ENCODE data around the gene PWWP2A.

PWWP2A gene

DNA sequence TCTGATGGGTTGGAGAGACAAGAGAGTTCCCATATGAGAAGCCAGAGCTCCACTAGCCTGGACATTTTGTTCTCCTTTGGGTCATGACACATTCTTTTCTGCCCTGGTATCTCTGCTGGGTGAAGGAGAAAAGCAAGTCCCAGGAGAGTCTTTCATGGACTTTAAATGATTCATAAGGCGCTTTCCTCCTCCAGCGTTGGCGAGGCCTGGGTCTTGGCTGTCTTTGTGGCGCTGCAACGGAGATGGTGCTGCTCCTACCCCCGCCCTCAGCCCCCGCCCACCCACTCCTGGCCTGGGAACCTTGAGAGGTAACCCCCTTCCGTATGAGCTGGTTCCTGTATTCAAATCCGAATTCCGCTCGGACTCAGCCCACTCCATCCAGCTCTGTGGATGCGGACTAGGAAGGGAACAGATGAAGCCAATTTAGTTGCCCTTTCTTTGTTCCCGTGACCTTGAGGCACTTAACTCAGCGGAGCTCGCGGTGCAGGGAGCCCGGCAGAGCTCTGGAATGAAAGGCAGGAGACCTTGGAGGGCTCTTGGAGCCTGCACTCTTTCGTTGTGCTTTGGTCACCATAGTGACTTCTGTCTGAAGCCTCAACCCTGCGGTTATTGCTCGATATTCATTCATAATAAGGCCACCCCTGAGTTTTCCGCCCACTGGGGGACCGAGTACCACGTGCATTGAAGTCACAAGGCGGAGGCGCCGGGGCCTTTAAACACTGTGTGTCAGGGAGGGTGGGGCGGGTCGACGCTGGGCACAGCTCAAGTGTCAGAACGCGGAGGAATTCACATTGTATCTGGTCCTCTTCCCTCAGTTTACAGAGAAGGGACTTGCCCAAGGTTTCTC is 14.0 kb upstream of the PWWP2A start:
- DNase-seq = peak; percentile 42

DNA sequence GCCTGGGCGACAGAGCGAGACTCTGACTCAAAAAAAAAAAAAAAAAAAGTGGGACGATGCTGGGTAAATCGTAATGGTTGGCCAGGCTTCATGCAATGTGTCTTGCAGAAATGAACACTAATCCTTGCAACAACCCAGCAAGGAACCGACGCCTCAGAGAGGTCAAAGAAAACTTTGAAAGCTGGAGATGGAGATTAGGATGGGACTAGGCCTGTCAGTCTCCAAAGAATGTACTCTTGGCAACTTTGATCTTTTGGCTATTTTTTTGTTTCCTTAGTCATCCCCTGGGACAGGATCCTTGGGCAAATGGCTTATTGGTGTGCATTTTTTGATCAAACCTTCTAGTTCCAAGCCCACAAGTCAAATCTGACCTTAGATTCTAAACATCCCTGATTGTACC is 10.6 kb upstream of the PWWP2A start:
- DNase-seq = no peak

DNA sequence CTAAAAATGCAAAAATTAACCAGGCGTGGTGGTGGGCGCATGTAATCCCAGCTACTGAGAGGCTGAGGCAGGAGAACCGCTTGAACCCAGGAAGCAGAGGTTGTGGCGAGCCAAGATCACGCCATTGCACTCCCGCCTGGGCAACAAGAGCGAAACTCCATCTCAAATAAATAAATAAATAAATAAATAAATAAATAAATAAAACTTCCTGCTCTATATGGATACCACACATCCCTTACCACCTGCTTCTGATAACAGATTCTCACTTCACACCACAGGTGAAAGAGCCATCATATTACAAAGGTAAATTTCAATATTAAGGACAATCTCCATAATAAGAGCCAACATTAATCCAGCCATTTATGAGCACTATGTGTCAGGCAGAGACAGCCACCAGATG is 9.4 kb upstream of the PWWP2A start:
- DNase-seq = no peak

DNA sequence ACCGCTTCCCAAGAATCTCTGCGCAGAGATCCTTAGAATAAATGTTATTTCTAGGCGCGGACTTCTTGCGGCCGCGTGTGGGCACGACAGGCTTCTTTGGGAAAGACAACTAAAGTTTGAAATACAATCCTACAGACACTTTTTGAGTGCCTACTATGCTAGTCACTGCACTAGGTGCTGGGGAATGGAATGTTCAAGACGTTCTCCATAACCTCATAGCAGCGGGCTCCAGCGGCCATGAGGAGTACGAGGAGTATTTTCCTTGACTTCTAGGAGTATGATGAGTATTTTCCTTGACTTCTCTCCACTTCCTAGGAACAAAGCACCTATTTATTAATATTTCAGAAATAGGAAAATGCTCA is 636 bp upstream of the PWWP2A start:
- no peak for DNase-seq

DNA sequence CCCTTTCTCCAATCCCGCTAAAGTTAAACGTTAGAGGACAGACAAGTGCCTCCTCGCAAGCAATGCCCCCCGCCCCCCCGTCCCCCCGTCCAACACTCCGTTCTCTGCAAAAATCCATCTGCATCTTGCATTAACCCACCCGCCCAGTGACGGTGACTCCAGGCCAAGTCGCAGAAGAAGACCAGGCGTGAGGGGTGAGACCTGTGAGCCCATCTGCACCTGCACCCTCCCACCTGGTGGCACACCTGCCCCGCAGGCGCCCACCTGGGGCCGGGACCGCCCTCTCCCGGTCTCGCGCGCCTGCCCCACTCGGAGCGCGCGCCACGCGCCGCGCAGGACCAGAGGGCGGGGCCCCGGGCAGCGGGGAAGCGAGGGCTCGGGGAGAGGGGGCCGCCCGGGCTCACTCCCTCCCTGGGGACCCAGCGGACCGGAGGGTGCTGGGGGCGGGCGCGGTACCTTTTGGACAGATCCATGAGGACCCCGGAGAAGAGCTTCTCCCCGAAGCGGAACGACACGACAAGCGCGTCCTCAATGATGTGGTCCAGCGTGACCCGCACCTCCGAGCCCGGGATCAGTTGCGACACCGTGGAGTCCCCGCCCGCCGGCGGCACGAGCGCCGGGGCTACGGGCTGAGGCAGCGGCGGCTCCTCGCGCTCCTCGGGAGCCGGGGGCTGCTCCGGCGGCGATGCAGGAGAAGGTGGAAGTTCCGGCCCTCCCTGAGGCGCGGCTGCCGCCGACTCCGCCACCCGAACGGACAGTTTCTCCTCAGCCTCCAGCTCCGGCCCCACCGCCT is 705 bp downstream of the PWWP2A start:
- DNase-seq = peak; percentile 69

DNA sequence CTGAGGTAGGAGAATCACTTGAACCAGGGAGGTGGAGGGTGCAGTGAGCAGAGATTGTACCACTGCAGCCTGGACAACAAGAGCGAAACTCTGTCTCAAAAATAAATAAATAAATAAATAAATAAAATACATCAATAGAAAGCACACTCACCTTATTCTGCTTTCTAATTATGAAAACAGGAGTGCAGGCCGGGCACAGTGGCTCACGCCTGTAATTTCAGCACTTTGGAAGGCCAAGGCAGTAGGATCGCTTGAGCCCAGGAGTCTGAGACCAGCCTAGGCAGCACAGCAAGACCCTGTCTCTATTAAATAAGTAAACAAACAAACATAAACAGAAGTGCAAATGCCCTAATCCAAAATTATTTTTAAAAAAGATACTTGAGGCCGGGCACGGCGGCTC is 2.3 kb downstream of the PWWP2A start:
- no peak for DNase-seq

DNA sequence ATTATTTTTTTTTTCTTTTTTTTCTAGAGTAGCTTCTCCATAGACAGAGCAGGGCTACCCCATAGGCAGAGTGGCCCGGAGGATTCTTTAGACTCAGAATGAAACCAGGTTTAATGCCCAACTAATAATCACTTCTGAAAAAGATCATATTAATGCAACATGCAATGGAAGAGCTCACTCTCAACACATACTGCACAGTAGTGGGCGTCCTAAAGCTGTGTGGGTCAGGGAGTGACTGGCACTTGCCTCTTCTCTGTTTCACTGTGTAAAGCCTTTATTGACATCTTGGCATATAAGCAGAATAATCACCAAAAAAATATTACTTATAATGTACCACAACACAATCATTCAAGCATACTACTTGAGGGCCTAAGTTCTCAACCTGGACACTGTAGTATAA is 11.1 kb downstream of the PWWP2A start:
- DNase-seq = no peak

DNA sequence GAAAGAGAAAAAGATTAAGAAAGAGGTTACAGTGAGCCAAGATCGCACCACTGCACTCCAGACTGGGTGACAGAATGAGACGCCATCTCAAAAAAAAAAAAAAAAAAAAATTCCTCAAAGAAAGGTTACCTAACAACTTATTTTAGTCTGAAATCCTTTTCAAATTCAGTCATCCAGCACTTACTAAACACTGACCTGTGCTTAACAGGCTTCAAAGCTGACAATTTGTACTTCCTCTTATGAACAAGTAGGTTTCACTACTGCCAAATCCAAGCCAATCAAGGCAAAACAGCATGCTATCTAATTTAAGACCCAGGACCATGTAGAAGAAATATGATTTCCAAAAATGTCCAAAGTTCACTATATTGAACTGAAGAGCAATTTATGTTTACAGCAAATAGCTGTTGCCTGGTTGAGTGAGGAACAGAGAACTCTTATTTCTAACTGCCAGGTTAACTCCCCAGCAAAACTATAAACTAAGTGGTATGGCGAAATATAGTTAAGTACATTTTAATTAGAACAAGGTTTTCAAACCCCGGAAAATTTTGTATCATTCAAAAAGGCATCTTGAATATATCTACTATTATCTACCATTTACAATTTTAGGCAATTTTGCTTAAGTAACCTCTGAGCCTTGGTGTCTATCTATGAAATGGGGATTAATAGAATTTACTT is 13.4 kb downstream of the PWWP2A start:
- peak; percentile 68 for DNase-seq

DNA sequence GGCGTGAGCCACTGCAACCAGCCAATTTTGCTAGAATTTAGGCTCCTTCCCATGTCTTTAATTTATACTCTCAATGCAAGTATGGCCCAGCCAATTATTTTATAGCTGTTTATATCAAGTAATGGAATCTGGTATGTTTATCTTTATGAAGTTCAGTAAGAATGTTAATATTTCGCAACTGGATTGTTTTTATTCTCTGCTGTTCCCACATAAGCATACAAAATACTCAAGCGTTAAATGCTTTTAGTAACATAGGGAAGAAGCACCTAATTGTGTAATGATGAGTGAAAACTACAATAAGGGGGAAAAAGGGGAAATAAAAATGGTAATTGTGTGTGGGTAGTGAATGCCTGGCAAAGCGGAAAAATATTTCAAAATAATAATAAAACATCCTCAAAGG is 21.3 kb downstream of the PWWP2A start:
- DNase-seq = peak; percentile 91

DNA sequence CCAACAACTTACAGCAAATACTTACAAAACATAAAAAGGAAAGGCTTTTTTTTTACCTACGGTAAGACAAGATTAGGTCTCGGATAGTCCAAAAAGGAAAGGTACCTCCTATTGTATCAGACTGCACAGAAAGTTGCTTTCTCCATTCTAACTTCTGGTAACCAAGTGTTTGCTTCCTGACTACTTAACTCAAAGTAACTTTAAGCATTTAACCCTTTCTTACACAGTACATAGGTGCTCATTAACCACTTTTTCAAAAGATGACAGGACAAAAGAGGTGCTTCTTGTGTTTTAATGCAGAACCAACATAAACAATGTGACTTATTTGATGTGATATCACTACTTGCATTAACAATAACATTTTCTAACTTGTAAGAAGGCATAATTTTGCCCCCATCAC is 23.1 kb downstream of the PWWP2A start:
- DNase-seq = no peak

DNA sequence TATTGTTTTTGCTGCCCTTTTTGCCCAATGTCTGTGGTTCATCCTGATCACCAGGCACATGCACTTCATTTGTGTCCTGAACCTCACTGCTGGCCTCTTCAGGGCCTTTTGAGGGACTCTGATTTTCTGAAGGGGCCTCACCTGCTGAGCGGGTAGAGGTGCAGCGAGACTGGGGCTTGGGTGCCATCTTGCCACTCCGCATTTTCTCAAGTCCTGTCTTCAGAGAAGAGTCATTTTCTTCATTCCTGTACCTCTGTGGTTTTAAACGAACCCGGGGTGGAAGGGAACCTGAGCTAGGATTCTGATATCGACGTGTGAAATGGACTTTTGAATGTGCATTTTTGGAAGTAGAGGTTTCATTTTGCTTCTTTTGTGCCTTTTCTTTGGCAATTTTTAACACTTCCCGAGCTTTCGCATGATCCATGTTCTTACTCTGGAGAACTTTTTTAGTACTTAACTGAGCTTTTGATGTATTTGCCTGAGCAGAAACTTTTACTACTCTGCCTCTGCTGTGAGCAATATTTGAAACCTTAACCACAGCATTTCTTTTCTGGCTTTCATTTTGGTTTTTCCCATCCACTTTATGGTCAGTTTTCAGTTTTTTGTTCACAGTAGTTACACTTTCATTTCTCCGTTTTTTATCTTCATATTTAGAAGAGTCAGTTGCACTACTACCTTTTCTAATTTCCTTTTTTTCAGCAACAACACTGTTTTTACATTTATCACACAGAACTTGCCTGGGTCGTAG is 26.1 kb downstream of the PWWP2A start:
- DNase-seq = peak; percentile 54

DNA sequence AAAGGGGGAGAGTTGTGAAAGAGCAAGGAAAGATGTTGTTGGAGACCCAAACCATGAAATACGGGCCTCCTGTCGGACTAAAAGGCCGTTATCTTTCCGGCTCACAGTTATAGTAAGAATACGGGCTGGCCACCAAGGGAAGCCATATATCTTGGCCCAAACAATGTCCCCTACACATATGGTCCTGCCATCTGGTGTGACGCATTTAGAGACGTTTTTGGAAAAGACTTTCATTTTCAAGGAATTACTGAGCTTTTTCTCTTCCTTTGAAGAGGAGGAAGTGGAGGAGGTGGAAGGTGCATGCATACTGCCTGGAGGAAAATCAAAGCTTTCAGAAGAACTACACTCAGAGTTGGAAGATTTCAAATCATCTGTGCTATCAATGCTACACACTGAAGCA is 26.7 kb downstream of the PWWP2A start:
- DNase-seq = peak; percentile 28

DNA sequence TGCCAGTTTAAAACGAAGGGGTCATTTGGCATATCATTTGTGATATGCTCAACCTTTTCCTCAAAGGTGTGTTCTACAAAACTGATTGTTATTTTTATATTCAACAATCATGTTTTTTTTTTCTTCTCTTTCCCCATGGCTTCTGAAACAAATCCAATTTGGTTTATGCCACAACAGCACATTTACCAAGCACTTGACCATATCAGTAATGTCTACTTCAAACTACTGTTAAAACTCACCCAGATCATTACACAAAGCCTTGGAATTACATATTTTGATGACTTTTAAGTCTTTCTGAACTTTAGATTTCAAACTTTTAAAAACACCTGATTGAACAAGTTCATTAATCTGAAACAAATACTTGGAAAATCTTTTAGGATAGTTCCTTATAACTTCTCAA is 29.2 kb downstream of the PWWP2A start:
- no peak for DNase-seq

DNA sequence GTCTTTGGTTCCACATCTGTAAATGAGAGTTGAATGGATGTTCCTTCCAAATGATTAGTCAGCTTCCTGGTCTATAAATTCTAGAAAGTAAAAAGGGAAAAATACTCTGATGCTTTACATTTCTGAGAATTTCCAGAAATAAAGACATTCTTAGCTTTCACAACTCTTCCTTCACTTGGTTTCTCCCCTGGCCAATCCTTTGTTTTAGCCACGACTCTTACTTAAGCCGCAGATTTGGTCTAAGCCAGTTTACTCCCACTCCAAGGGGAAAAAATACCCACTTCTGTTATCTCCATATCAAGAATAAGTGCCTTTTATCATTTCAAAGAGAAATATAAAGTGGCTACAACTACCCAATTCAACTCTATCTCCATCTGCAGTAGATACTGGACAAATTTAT is 29.7 kb downstream of the PWWP2A start:
- DNase-seq = peak; percentile 48

DNA sequence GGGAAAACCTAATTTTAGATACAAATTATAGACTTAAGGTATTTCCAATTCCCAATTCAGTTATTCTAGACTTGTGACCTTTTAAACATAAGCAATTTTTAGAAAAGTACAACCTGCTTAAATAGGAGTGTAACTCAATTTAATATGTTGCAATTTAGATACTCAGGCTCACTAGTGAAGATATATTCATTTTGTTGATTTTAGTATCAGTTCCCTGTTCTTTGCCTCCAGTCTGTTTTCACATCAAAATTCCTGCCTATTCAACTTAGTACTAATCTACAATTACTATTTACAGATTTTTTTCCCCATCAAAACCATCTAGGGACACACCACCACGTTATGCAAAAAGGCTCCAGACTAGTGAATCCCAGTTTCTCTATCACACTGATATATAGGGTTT is 30.4 kb downstream of the PWWP2A start:
- DNase-seq = peak; percentile 60

DNA sequence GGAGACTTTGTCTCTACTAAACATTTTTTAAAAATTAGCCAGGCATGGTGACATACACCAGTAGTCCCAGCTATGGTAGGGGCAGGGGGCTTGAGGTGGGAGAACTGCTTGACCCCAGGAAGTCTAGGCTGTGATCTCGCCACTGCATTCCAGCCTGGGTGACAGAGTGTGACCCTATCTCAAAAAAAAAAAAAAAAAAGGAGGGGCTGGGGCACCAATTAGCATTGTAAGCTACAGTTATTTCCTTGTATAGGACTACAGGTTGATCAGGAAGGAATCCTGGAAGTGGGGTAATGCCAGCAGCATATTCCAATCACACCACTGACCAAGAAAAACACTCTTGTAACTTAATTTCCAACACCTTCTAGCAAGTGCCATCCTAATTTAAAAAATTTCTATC is 32.1 kb downstream of the PWWP2A start:
- DNase-seq = no peak

DNA sequence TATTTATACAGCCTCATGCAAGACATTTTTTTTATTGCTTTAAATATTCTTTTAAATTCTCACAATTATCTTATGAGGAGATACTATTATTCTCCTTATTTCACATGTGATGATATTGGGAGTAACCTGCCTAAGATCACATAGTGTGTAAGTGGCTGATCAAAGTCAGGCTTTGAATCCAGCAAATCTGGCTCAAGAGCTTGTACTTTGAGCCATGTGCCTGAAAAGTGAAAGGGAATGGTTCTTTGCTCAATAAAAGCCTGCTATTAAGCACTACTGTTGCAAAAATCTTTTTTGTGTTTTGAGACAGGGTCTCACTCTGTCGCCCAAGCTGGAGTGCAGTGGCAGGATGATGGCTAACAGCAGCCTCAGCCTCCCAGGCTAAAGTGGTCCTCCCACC is 35.1 kb downstream of the PWWP2A start:
- no peak for DNase-seq

DNA sequence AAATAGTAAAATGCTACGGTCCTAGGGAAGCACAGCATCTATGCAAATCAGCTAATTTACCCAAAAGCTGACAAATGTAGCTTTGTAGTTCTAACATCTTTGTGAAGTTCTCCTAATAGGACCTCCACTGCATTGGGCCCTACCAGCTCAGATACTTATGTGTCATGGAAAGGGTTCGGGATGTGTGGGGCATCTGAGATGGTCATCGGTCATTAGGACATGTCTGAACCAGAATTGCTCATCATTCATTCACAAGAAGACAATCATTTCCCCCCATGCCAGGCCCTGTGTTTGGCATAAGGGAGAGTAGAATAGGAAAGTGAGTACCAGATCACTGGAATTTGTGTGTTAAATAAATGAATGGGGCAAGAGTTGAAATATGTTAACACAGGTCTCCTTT is 35.7 kb downstream of the PWWP2A start:
- DNase-seq = no peak

DNA sequence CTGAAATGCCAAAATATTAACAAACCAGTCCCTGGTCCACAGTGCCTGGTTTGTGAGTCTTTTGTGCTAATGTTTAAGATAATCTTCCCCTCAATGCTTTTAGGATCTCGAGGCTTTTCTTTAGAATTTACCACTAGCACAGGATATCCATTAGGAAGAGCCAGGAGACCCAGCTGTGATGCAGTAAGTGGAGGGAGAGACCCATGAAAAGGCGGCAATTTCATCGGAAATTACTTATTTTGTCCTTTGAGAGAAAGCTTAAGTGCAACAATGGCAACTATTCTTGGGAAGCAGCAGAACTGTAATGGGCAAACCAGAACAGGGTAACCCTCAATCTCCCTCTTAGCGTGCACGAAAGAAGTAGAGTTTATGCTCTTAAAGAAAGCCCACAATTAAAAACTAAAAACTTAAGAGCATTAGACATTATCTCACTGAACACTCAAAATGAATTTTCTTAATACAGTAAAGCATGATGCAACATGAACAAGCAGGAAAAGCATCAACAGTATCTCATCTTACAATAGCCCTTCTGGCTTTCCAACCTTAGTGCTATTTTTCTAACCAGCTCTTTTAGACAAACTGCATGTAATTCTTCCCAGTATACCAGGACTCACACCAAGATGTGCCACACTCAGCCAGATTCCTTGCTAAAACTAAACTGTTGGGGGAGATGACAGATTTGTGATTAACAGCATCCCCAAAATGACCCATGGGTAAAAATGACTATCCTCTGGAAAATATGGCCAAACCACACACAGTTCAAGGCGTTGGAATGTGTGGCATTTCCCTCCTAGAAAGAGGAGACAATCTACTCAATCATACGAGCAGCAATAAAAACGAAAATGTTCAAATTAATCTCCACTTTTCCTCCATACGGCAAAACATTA is 36.4 kb downstream of the PWWP2A start:
- no peak for DNase-seq

DNA sequence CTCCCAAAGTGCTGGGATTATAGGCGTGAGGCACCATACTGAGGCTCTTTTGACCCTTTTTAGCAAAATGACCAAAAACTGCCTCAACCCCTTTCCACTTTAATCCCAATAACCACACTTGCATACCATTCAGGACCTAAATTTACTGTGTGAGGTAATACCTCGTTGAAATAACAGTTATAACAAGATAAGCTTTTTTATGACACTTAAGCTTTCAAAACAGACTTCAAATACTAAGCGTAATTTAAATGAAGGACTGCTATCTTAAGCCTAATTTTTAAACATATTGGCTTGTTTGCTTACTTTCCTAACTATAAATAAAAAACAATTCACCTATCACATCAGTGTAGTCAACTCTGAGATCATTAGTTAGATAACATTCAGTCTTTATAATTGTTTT is 37.8 kb downstream of the PWWP2A start:
- no peak for DNase-seq

DNA sequence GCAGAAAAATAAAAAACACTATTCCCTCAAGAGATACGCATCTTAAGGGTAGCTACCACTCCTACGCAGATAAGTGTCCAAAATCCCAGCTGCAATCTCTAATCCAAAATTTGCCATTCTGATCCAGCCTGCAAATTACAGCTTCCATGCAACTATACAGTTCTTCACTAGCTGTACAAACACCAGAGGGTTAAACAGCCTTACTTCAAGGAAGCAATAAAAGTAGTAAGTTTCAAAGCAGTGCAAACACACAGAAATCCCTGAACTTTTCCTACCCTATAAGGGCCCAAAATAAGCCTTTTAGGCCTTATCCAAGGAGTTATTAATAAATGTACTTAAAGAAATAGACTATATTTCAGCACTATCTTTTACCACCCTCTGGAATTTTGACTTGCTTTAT is 39.5 kb downstream of the PWWP2A start:
- no peak for DNase-seq

DNA sequence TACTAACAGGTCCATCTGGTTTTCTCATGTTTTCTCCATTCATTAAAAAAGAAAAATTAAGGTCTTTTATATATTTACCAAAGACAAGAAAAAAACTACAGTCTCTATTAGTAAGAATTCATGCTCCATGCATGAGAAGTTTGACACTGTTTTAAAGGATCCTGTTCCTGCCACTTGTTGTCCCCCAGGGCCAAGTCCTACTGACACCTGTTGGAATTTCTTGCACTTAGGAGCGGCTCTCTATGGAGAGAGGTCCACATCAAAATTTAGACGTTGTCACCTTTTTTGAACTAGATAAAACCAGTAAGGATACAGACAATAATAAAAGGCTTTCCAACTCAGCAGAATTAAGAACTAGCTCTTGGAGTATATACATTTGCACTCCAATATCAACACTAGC is 42.3 kb downstream of the PWWP2A start:
- DNase-seq = no peak
